GM21528 (cell line): Measurements from ENCODE around the gene TBC1D21.
"Not testable (repeated sequence)": the region's sequence is repeated elsewhere in the genome, so short reads cannot be mapped to it uniquely, and the experiment has no call there.

Experiments used
- ATAC-seq: cut with Tn5 transposase; IDR thresholded peaks from one replicate; pipeline ENCODE4 v1.9.1; 2021; ENCODE audit warnings: mild to moderate bottlenecking, moderate library complexity; ENCODE audit not compliant: unreplicated experiment, low FRiP score

Gene TBC1D21

GRCh38 chr15:73927476-73928240 lies 54.3 kb downstream of the TBC1D21 start:
- ATAC-seq, result no peak

- no peak for ATAC-seq
Measured at GRCh38 chr15:73928241-73928579, 54.8 kb downstream of the TBC1D21 start.

GRCh38 chr15:73928971-73929627 lies 55.7 kb downstream of the TBC1D21 start:
- no peak for ATAC-seq

GRCh38 chr15:73930371-73930770 lies 57.0 kb downstream of the TBC1D21 start:
- no peak for ATAC-seq

- no peak for ATAC-seq
Measured at GRCh38 chr15:73930790-73931281, 57.5 kb downstream of the TBC1D21 start.

GRCh38 chr15:73931441-73931840 lies 58.1 kb downstream of the TBC1D21 start:
- no peak for ATAC-seq

GRCh38 chr15:73932381-73933191 lies 59.2 kb downstream of the TBC1D21 start:
- ATAC-seq, result no peak

- no peak for ATAC-seq
Measured at GRCh38 chr15:73934281-73934680, 60.9 kb downstream of the TBC1D21 start.

- ATAC-seq, result no peak
Measured at GRCh38 chr15:73935547-73935946, 62.2 kb downstream of the TBC1D21 start.

- ATAC-seq, result no peak
Measured at GRCh38 chr15:73936181-73936580, 62.8 kb downstream of the TBC1D21 start.

GRCh38 chr15:73936588-73937290 lies 63.4 kb downstream of the TBC1D21 start:
- ATAC-seq, result no peak

GRCh38 chr15:73937296-73937695 lies 63.9 kb downstream of the TBC1D21 start:
- no peak for ATAC-seq

GRCh38 chr15:73937726-73938125 lies 64.4 kb downstream of the TBC1D21 start:
- ATAC-seq, result no peak

GRCh38 chr15:73938516-73938915 lies 65.2 kb downstream of the TBC1D21 start:
- ATAC-seq, result not testable (repeated sequence)
